ENCODE measurements around the gene ZNF438.
"Not testable (repeated sequence)": the region's sequence is repeated elsewhere in the genome, so short reads cannot be mapped to it uniquely, and the experiment has no call there.

ZNF438 gene

DNA sequence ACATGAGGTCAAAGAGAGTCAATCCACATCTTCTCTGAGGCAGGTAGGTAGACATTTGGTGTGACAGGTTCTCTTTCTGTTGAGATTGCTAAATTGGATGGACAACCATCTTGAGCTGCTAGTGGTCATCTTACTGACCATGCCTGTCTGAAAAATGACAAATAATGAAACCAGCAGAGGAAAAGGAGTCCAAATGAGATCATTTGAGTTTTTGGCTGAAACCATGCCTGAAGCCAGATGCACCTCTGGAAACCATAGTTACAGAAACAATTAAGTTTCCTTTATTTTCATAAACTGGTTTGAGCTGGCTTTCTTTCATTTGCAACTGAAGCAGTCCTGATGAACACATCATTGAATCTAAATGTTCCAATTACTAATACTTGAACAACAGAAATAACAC is 100.6 kb downstream of the ZNF438 start:
- DNase-seq: no peak

DNA sequence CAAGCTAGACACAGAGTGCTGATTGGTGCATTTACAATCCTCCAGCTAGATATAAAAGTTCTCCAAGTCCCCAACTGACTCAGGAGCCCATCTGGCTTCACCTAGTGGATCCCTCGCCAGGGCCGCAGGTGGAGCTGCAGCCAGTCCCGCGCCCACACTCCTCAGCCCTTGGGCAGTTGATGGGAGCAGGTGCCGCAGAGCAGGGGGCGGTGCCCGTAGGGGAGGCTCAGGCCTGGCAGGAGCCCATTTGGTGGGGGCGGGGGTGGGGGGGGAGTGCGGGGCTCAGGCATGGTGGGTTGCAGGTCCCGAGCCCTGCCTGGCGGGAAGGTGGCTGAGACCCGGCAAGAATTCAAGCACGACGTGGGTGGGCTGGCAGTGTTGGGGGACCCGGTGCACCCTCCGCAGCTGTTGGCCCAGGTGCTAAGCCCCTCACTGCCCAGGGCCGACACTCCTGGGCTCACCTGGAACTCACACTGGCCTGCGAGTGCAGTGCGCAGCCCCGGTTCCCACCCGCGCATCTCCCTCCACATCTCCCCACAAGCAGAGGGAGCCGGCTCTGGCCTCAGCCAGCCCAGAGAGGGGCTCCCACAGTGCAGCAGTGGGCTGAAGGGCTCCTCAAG is 101.7 kb downstream of the ZNF438 start:
- no peak for DNase-seq

DNA sequence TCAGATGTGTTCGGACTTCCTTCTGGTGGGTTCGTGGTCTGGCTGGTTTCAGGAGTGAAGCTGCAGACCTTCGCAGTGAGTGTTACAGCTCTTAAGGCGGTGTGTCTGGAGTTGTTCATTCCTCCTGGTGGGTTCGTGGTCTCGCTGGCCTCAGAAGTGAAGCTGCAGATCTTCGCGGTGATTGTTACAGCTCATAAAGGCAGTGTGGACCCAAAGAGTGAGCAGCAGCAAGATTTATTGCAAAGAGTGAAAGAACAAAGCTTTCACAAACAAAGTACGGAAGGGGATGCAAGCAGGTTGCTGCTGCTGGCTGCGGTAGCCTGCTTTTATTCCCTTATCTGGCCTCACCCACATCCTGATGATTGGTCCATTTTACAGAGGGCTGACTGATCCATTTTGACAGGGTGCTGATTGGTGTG is 102.3 kb downstream of the ZNF438 start:
- not testable (repeated sequence) for DNase-seq

DNA sequence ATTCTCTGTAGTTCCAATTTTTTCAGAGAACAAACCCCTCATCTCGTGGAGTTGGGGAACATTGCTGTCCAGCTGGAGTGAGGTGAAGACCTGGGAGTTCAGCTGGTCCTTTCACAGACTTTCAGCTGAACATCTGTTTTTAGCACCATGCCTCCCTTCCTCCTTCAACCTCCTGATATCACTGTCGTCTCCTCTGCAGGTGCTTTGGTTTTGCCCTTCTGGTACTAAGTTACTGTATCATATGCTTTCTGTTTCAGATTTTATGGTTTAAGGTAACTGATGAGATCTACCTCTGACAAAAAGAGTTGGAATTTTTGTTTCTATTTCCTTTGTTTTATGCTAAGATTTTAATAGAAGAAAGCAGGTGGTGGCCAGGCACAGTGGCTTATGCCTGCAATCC is 102.9 kb downstream of the ZNF438 start:
- no peak for DNase-seq

DNA sequence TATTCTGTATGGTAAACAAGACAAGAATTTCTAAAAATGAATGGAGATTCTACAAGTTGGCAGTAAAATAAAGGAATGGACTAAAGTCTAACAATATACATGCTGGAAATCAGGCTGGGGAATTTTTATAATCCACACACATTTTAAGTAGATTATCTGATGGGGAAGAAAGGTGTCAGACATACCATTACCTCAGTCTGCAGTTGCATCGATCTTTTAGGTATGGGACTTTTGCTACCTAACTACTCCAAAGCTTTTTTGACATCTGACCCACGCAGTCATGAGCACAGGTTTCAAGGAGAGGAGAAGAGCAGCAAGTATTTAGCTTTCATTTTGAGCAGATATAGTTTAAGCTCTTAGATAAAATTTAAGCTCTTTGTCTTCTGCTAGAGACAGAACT is 113.0 kb downstream of the ZNF438 start:
- DNase-seq: no peak

DNA sequence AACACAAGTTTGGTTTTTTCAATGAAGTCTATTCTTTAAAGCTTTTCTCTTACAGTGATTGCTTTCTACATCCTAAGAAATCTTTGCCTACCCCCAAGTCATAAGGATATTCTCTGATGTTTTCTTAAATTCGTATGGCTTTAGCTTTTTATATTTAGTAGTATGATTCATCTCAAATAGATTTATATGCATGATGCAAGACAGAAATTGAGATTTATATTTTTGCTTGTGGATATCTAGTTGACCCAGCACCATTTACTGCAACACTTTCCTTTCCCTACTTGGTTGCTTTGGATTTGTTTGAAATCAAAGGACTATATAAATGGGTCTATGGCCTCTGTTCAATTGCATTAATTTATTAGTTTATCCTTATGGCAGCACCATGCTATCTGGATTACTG is 113.9 kb downstream of the ZNF438 start:
- no peak for DNase-seq

DNA sequence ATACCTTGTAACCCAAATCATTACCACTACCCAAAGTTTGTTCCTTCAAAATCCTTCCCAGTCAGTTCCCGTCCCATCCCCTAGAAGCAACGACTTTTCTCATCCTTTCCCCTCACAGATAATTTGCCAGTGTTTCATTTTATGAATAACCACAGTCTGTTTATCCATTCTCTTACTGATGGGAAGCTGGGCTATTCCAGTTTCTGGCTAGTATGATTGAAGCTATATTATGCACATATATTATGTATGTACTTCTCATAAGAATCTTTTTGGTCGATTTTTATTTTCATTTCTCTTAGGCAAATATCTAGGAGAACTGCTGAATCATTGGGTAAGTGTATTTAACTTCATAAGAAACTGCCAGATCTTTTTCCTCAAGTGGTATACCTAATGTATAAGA is 114.6 kb downstream of the ZNF438 start:
- DNase-seq: no peak

DNA sequence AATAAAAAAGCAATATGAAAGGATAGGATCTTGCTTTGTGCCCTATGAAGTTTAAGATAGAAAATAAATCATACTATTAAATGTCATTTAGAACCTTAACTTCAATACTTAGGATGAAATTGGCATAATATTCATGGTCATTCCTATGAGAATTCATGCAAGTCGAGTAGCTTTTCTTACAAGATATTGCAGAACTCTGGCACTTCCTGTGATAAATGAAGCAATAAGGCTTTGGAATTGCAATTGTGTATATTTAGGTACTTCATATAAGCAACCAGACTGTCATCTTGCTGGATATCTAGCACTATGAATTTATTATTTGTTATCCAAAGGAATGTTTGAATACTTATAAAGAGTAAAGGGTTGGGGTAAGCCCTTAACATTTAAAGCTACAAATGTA is 116.5 kb downstream of the ZNF438 start:
- DNase-seq: no peak

DNA sequence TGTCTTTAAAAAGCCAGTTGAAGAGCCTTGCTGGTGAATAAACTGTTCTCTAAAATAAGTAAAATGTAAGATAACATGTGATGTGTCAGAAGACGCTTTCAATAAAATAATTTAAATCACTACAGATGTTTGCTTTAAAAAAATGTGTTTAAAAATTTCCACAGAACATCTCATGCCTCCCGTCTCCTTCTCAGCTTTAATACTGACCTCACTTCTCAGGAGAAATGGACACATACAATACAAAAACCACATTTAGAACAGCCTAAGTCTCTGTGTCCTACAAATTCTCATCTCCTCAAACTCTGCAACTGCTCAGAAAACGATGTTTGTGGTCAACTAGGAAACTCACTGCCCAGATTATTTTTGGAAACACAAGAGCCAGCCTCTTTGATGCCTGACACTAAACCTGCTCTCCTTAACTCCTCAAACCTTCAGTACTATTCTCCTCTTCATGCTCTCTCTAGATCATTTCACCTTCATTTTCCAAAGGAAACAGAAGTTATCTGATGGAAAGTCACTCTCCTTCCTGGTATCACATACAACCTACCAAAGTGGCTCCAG is 120.3 kb downstream of the ZNF438 start:
- no peak for DNase-seq

DNA sequence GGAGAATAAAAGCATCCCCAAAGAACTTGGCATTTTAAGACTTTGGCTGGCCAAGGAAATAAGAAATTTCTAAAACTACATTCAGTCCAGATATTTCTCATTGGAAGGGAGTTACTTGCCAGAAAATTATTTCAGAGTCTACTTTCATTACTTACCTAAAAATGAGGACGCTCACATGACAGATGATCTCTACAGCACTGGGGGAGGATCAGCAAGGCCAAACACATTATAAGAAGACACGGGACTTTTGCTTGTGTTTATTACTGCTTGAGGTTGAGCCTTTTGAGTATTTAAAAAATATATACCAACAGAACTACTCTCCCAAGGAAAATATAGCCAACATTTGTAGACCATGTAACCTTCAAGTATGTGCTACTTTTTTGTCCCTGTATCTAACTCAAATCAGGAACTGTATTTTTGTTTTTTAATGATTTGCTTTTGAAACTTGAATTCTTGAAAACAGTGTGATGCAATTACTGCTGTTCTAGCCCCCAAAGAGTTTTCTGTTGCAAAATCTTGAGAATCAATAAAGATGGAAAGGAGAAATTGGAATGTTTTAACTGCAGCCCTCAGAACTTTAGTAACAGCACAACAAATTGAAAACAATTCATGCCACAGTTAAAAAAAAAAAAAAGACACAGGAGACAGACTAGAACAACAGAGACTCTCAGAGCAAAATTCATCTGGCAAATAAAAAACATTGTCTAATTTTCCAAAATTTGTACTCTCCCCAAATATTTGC is 128.1 kb downstream of the ZNF438 start:
- no peak for DNase-seq

DNA sequence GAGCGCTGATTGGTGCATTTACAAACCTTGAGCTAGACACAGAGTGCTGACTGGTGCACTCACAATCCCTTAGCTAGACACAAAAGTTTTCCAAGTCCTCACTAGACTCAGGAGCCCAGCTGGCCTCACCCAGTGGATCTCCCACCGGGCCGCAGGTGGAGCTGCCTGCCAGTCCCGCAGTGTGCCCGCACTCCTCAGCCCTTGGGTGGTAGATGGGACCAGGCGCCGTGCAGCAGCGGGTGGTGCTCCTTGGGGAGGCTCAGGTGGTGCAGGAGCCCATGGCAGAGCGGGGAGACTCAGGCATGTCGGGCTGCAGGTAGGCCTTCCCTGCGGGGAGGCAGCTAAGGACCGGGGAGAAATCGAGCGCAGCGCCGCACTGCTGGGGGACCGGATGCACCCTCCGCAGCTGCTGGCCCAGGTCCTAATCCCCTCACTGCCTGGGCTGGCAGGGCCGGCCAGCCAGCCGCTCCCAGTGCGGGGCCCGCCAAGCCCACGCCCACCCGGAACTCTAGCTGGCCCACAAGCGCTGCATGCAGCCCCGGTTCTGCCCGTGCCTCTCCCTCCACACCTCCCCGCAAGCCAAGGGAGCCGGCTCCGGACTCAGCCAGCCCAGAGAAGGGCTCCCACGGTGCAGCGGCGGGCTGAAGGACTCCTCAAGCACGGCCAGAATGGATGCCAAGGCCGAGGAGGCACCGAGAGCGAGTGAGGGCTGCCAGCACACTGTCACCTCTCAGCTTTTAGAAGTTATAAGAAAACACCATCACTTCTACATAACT is 128.9 kb downstream of the ZNF438 start:
- DNase-seq: no peak

DNA sequence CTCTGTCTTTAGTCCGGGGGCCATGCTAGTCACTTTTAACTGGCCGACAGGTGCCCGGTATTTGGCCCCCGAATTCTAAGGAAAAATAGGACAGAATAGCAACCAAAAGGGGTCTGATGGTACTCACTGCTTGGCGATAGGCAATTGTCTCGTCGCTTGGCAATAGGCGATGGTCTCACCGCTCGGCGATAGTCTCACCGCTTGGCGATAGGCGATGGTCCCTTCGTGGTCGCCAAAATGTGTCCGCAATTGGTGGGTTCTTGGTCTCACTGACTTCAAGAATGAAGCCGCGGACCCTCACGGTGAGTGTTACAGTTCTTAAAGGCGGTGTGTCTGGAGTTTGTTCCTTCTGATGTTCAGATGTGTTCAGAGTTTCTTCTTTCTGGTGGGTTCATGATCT is 130.2 kb downstream of the ZNF438 start:
- DNase-seq: not testable (repeated sequence)

DNA sequence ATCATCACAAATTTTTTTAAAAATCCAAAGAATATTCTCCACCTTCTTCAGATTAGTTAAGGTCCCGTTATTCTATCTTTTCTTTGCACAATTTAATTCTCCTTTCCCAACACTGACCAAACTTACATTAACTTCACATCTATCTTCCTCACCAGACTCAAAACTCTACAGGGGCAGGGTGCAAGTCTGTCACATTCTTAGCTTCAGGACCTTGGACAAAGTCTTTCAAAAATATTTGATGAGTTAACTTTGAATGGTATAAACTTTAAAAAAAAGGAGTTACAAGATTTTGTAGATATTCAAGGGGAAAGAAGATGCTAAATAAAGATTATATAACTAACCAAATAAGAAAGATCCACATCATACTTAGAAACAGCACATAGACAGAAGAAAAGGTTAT is 132.7 kb downstream of the ZNF438 start:
- no peak for DNase-seq

DNA sequence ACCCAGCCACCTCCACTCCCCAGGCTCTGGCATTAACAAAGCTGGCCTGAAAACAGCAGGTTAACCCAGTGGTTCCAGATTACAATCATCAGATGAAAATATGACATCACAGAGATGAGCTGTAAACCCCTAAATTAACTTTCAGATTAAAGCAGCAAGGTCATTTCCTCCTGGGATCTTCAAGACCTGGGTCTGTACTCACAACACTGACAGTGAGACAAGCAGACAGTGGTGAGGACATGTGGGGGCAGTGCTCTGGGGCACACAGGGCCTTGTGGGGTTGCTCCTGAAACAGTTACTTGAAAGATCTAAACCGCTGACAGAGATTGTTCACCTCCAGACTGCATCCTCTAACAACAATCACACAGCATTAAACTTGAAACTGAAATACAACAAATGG is 134.1 kb downstream of the ZNF438 start:
- no peak for DNase-seq

DNA sequence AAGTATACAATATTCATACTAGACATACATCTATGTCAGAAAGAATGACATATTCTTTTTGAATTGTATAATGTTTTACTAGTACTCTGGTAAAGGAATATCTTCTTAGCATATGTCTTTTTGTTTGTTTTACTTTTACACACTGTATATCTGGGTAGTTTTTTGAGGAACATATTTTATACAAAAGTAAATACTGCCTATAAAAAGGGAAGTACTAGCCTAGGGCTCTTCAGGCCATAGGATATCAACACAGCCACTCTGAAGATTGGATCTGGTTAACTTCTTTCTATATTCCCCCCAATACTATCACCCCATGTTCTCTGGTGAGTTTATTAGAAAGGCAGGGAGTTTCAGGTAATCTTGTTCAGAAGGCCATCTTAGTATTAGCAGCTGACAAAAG is 134.6 kb downstream of the ZNF438 start:
- no peak for DNase-seq

DNA sequence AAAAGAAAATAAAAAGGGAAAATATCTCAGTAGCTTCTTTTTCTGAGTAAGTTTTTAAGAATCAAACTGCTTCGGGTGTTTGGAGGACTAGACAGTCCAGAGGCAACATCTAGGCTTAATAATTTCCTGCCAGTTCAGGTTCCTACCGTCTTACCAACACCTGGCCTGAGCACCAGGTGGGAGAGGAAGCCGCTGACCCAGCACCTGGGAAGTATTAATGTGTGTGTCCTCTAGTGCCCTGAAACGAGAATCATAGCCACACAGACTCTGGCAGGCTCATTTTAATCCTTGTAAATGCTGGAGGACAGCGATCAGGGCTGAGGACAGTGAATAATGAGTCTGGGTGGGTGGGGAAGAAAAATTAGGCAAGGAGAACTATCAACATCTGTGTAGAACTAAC is 137.4 kb downstream of the ZNF438 start:
- DNase-seq: no peak

DNA sequence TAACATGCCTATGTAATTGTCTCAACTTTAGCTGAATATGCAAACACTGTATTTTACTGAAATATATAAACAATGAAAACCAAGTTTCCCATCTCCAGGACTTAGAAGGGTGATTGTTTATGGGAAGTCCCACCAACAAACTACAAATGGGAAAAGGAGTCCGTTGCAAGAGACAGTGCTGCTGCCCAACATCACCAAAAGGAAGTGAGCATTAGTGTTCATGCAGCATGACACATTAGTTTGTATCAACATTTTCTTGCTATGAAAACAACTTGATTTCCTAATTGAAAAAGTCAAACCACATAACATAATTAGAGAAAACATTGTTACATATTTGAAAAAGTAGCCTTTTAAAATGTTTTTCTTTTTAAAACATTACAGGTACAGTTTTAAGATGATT is 138.5 kb downstream of the ZNF438 start:
- DNase-seq: no peak

DNA sequence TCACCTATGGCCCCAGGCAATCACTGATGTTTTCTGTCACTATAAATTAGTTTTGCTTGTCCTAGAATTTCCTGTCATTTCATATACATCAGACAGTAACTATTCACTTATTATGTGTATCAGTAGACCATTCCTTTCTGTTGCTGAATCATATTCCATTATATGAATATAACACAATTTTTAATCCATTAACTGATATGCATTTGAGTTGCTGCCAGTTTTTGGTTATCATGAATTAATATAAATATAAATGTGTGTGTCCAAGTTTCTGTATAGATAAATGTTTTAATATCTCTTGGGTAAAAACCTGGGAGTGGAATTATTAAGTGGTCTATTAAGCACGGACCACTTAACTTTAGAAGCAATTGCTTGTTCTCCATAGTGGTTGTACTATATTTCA is 143.8 kb downstream of the ZNF438 start:
- no peak for DNase-seq

DNA sequence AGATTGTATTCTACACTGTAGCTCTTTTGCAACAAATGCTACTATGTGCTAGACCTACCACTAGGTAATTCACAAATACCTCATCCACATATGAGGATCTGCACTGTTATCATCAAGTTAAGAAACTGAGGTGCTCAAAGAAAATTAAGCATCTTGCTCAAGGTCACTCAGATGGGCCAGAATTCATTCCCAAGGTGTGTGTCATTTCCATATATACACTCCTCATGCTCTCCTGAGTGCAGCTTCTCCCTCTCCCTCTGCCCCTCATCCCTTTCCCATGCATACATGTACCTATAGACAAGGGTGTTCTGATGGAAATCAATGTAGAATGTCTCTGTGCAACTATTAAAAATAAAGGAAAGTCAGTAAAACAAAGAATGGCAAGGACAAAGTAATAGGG is 146.2 kb downstream of the ZNF438 start:
- DNase-seq: no peak

DNA sequence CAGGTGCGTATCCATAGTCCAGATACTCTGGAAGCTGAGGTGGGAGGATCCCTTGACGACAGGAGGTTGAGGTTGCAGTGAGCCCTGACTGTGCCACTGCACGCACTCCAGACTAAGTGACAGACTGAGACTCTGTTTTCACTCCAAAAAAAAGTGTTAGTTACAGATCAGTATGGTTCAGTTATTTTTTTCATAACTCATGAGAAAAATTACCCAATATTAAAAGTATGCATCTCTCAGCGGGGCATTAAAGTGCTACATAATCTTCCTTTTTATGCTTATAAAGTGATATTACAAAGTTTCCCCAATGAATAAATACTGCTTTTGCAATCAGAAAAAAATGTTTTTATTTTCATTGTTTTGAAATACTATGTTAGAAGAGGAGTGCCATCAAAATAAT is 147.9 kb downstream of the ZNF438 start:
- DNase-seq: no peak

DNA sequence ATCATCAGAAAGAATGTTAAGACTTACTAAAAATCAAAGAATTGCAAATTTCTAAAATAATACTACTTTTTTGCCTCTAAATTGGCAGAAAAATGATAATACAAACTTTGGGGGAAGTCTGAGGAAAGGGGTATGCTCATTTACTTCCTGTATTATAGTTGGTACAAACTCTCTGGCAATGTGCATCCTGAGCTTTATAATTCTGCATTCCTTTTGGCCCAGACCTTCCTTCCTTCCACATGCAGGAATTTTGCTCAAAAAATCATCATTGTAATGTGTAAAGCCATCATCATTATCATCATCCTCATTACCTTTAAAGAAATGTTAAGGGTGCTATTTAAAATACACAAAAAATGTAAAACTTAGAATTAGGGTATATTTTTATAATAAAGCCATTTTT is 148.5 kb downstream of the ZNF438 start:
- no peak for DNase-seq

DNA sequence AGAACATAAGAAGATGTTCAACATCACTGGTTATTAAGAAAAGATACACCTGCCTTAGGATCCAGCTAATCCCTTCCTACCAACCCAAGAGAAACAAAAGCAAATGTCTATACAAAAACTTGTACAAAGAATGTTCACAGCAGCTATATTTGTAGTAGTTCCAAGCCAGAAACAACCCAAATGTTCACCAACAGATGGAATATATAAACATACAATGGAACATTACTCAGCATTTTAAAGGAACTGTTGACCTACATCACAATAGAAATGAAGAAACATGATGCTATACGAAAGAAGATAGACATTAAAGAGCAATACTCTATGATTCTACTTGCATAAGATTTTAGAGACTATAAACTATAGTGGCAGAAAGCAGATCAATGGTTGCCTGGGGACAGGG is 149.4 kb downstream of the ZNF438 start:
- no peak for DNase-seq

DNA sequence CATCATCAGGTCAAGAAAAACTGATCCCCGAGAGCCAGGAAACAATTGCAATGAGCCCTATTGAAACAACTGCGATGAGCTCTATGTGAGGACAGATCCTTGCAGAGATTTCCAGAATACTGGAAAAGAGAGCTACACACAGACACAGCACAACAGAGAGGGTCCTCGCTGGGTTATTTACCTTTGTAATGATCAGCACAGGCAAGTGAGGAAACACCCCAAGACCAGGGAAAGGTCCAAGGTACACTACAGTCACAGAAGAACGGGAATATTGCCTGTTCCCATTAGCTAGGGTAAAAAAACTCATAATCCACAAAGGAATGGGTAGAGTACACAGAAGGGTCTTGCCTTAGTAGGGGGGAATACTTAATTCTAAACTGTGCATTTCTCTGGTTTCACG is 152.7 kb downstream of the ZNF438 start:
- DNase-seq: no peak

DNA sequence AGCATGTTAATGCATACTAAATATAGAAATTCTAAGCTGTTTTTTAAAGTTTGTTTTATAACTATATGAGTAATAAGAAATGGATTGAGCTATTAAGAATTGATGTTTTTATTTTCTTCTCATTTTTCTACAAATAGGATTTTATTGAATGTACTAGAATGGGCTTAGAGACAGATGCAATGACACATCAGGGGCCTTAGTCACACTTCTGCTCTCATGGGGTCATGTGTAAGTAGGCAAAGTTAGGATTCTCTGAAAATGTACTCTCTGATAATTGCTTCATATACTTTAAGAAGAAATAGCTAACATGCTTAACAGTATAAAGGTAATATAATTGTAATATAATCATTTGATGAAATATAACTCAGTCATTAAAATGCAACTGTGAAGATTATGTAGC is 154.6 kb downstream of the ZNF438 start:
- DNase-seq: no peak

Measured in activated CD8-positive, alpha-beta memory T cell treated with anti-CD3 and anti-CD28 coated beads, Interleukin-2, amount 50 U/mL, for 4 hours (primary cell).